ENCODE measurements around the gene ARFGEF3.

The ARFGEF3 gene

DNA sequence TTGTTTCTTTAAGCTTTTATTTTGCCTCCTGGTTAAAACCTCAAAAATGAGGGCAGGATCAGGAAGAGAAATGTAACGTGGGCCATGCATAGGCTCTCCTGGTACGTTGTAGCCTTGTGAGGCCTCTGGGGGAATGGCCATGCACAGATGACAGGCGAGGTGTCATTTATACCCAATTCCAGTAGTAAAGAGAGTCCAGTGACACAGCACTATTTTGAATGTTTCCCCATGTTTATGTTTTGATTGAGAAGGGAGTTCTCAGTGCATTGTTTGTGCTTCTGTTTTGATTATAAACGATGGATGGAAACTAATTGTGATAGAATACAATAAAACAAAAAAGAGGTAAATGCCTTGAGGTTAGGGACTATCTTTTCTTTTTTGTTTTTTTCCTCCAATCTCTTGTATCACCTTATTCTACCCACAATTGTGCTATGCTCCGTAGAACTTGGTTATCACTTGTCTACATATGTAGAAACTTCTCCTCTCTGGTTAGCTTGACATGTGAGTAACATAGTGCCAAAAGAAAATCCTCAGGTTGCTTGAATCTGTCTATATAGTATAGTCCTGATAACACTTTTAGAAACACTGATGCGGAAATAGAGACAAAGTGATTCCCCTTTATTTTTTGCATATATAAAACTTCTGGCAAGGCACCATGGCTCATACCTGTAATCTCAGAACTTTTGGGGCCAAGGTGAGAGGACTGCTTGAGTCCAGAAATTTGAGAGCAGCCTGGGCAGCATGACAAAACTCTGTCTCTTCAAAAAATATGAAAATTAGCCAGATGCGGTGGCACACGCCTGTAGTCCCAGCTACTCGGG, 209.1 kb downstream of the ARFGEF3 start:
- Histone ChIP-seq H2AFZ (ENCODE audit: low read depth, low read length) (no peak overlapping the region), H3K23ac (ENCODE audit: low read length in 2 of 2) (no peak overlapping the region), H3K4ac (ENCODE audit: low read depth in 1 of 2, low read length in 2 of 2) (no peak overlapping the region), H3K4me2 (ENCODE audit: low read length, poor library complexity, severe bottlenecking) (no peak overlapping the region), H2BK120ac (ENCODE audit: low read depth, low read length) (peak overlapping the region; percentile 34), H2BK5ac (ENCODE audit: low read depth, low read length, poor library complexity, severe bottlenecking) (no peak overlapping the region), H3K79me1 (replicated peaks; ENCODE audit: low read length, poor library complexity, severe bottlenecking) (no peaks in the 10 kb centered on the region), H3K27ac (ENCODE audit: low read length, poor library complexity, severe bottlenecking) (no peak overlapping the region), H3K4me3 (ENCODE audit: insufficient read depth in 1 of 2, low read depth in 1 of 2, low read length in 2 of 2) (no peak overlapping the region), H3K9ac (ENCODE audit: low read length) (no peak overlapping the region), H3K36me3 (ENCODE audit: control insufficient read depth in 1 of 2, insufficient read depth in 2 of 2, low read depth in 1 of 2, low read length in 2 of 2) (no peaks in the 10 kb centered on the region), H3K14ac (ENCODE audit: low read length in 2 of 2) (no peak overlapping the region), H4K8ac (ENCODE audit: low read length) (no peak overlapping the region), H3K4me1 (ENCODE audit: control insufficient read depth, insufficient read depth, low read depth, low read length) (no peaks in the 10 kb centered on the region), H2BK12ac (ENCODE audit: low read length in 2 of 2) (no peak overlapping the region), H3K27me3 (ENCODE audit: control insufficient read depth in 1 of 2, insufficient read depth in 1 of 2, low read length in 2 of 2) (no peaks in the 10 kb centered on the region), H2AK5ac (ENCODE audit: low read length, severe bottlenecking) (no peak overlapping the region), H2BK15ac (ENCODE audit: low read depth, poor library complexity, severe bottlenecking) (no peak overlapping the region), H3K9me3 (ENCODE audit: control insufficient read depth, low read length) (no peaks in the 10 kb centered on the region), H4K91ac (ENCODE audit: low read length) (no peak overlapping the region), H3K18ac (ENCODE audit: low read depth in 1 of 2, low read length in 2 of 2) (no peak overlapping the region)
- WGBS = 82% methylated on average over 8 of the region's 9 CpGs
- DNase-seq = no peak

DNA sequence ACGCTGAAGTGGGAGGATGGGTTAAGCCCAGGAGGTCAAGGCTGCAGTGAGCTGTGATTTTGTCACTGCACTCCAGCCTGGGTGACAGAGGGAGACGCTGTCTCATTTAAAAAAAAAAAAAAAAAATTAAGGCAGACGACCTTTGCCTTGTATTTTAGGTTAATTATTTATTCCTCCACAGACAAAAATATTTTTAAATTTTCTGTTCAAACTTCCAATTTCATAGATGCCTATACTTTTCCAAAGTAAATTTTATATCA, 209.6 kb downstream of the ARFGEF3 start:
- Histone ChIP-seq H2AK5ac (ENCODE audit: low read length, severe bottlenecking) (no peak overlapping the region), H3K4me1 (ENCODE audit: control insufficient read depth, insufficient read depth, low read depth, low read length) (no peaks in the 10 kb centered on the region), H3K14ac (ENCODE audit: low read length in 2 of 2) (no peak overlapping the region), H3K36me3 (ENCODE audit: control insufficient read depth in 1 of 2, insufficient read depth in 2 of 2, low read depth in 1 of 2, low read length in 2 of 2) (no peaks in the 10 kb centered on the region), H2BK5ac (ENCODE audit: low read depth, low read length, poor library complexity, severe bottlenecking) (no peak overlapping the region), H3K9me3 (ENCODE audit: control insufficient read depth, low read length) (no peaks in the 10 kb centered on the region), H3K27ac (ENCODE audit: low read length, poor library complexity, severe bottlenecking) (no peak overlapping the region), H3K4me3 (ENCODE audit: insufficient read depth in 1 of 2, low read depth in 1 of 2, low read length in 2 of 2) (no peak overlapping the region), H2BK15ac (ENCODE audit: low read depth, poor library complexity, severe bottlenecking) (no peak overlapping the region), H3K4ac (ENCODE audit: low read depth in 1 of 2, low read length in 2 of 2) (no peak overlapping the region), H3K23ac (ENCODE audit: low read length in 2 of 2) (no peak overlapping the region), H3K18ac (ENCODE audit: low read depth in 1 of 2, low read length in 2 of 2) (no peak overlapping the region), H2BK120ac (ENCODE audit: low read depth, low read length) (no peak overlapping the region), H4K91ac (ENCODE audit: low read length) (no peak overlapping the region), H3K4me2 (ENCODE audit: low read length, poor library complexity, severe bottlenecking) (no peak overlapping the region), H2AFZ (ENCODE audit: low read depth, low read length) (no peak overlapping the region), H2BK12ac (ENCODE audit: low read length in 2 of 2) (no peak overlapping the region), H3K79me1 (replicated peaks; ENCODE audit: low read length, poor library complexity, severe bottlenecking) (no peaks in the 10 kb centered on the region), H3K27me3 (ENCODE audit: control insufficient read depth in 1 of 2, insufficient read depth in 1 of 2, low read length in 2 of 2) (no peaks in the 10 kb centered on the region), H4K8ac (ENCODE audit: low read length) (no peak overlapping the region), H3K9ac (ENCODE audit: low read length) (no peak overlapping the region)
- 93% methylated on average over 1 of the region's 3 CpGs for WGBS
- DNase-seq = no peak

DNA sequence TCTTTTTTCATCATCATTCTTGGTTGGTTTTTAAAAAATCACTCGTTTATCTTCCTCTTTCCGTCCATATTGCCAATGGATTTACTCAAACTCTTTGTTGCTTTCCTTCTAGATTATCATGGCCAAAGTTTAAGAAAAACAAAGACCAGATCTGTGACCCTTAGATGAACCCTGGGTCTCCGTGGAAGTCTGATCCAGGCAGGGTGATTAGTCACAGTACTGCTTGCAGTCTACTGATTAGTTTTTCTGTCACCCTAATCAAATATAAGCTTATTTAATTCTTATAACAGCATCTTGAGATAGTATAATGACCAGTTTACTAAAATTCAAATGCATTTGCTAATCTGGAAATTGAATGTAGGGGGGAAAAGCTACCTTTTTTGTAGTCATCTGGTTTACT, 210.0 kb downstream of the ARFGEF3 start:
- Histone ChIP-seq H3K27ac (ENCODE audit: low read length, poor library complexity, severe bottlenecking) (no peak overlapping the region), H3K9ac (ENCODE audit: low read length) (no peak overlapping the region), H2AK5ac (ENCODE audit: low read length, severe bottlenecking) (no peak overlapping the region), H3K4ac (ENCODE audit: low read depth in 1 of 2, low read length in 2 of 2) (no peak overlapping the region), H3K14ac (ENCODE audit: low read length in 2 of 2) (no peak overlapping the region), H4K8ac (ENCODE audit: low read length) (no peak overlapping the region), H3K36me3 (ENCODE audit: control insufficient read depth in 1 of 2, insufficient read depth in 2 of 2, low read depth in 1 of 2, low read length in 2 of 2) (no peaks in the 10 kb centered on the region), H2BK15ac (ENCODE audit: low read depth, poor library complexity, severe bottlenecking) (no peak overlapping the region), H3K27me3 (ENCODE audit: control insufficient read depth in 1 of 2, insufficient read depth in 1 of 2, low read length in 2 of 2) (no peaks in the 10 kb centered on the region), H3K4me1 (ENCODE audit: control insufficient read depth, insufficient read depth, low read depth, low read length) (no peaks in the 10 kb centered on the region), H2AFZ (ENCODE audit: low read depth, low read length) (no peak overlapping the region), H3K79me1 (replicated peaks; ENCODE audit: low read length, poor library complexity, severe bottlenecking) (no peaks in the 10 kb centered on the region), H4K91ac (ENCODE audit: low read length) (no peak overlapping the region), H2BK12ac (ENCODE audit: low read length in 2 of 2) (no peak overlapping the region), H3K23ac (ENCODE audit: low read length in 2 of 2) (no peak overlapping the region), H3K4me3 (ENCODE audit: insufficient read depth in 1 of 2, low read depth in 1 of 2, low read length in 2 of 2) (no peak overlapping the region), H2BK5ac (ENCODE audit: low read depth, low read length, poor library complexity, severe bottlenecking) (no peak overlapping the region), H2BK120ac (ENCODE audit: low read depth, low read length) (no peak overlapping the region), H3K4me2 (ENCODE audit: low read length, poor library complexity, severe bottlenecking) (no peak overlapping the region), H3K9me3 (ENCODE audit: control insufficient read depth, low read length) (no peaks in the 10 kb centered on the region), H3K18ac (ENCODE audit: low read depth in 1 of 2, low read length in 2 of 2) (no peak overlapping the region)
- DNase-seq = no peak
- 88% methylated on average over 2 of the region's 3 CpGs for WGBS

DNA sequence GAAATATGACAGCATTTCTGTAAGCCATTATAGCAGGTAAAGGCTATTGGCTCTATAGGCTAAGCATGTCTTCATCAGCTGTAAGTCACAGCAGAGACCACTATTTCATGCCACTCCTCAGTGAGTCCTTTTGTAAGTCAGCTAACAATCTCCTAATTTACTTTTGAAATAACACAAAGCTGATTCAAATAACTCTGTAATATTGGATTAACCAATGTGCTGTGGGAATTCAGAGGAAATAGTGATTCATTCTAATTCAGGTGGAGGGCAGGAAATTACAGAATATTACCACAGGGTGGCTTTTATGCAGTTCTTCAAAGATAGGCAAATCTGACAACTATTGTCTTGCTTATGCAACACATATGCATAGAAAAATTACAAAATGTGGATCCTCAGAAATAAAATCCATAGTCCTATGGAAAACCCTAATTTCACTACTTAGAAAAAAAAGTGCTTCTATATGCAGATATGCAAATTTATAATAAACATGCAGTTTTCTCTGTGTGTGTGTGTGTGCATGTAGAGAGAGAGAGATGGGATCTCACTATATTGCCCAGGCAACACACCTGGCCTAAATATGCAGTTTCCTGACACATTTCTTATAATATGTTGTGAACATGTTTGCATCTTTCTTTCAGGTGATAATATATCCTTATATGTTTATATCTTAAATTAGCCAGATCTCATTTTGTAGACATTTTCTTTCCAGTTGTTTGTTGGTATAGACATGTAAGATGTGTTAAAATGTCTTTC, 211.1 kb downstream of the ARFGEF3 start:
- Histone ChIP-seq H2BK15ac (ENCODE audit: low read depth, poor library complexity, severe bottlenecking) (no peak overlapping the region), H2AFZ (ENCODE audit: low read depth, low read length) (no peak overlapping the region), H3K18ac (ENCODE audit: low read depth in 1 of 2, low read length in 2 of 2) (no peak overlapping the region), H3K27ac (ENCODE audit: low read length, poor library complexity, severe bottlenecking) (no peak overlapping the region), H3K9me3 (ENCODE audit: control insufficient read depth, low read length) (no peaks in the 10 kb centered on the region), H2BK120ac (ENCODE audit: low read depth, low read length) (no peak overlapping the region), H2AK5ac (ENCODE audit: low read length, severe bottlenecking) (no peak overlapping the region), H3K4me2 (ENCODE audit: low read length, poor library complexity, severe bottlenecking) (no peak overlapping the region), H3K27me3 (ENCODE audit: control insufficient read depth in 1 of 2, insufficient read depth in 1 of 2, low read length in 2 of 2) (no peaks in the 10 kb centered on the region), H4K91ac (ENCODE audit: low read length) (no peak overlapping the region), H3K9ac (ENCODE audit: low read length) (no peak overlapping the region), H4K8ac (ENCODE audit: low read length) (no peak overlapping the region), H3K4ac (ENCODE audit: low read depth in 1 of 2, low read length in 2 of 2) (no peak overlapping the region), H3K14ac (ENCODE audit: low read length in 2 of 2) (no peak overlapping the region), H2BK5ac (ENCODE audit: low read depth, low read length, poor library complexity, severe bottlenecking) (no peak overlapping the region), H2BK12ac (ENCODE audit: low read length in 2 of 2) (no peak overlapping the region), H3K4me1 (ENCODE audit: control insufficient read depth, insufficient read depth, low read depth, low read length) (no peaks in the 10 kb centered on the region), H3K79me1 (replicated peaks; ENCODE audit: low read length, poor library complexity, severe bottlenecking) (no peaks in the 10 kb centered on the region), H3K36me3 (ENCODE audit: control insufficient read depth in 1 of 2, insufficient read depth in 2 of 2, low read depth in 1 of 2, low read length in 2 of 2) (no peaks in the 10 kb centered on the region), H3K23ac (ENCODE audit: low read length in 2 of 2) (no peak overlapping the region), H3K4me3 (ENCODE audit: insufficient read depth in 1 of 2, low read depth in 1 of 2, low read length in 2 of 2) (no peak overlapping the region)
- no peak for DNase-seq
